K562 (cell line): ENCODE results near the gene STPG2. TPM values are rescaled to one million over a fixed set of nuclear protein-coding genes. Genes with fewer than 3 reads are reported as not detected.

Experiments
- ATAC-seq: fragments of 200-7000 bp; cut with Tn5 transposase; 3 replicates; pipeline ENCODE4 v1.9.1; 2020; ENCODE audit warnings: moderate library complexity
- BruUV-seq: library from RNA; stranded (reverse); fragments of 400-500 nt; replicated peaks from 2 replicates; lab custom pipeline; 2021; lab: Mats Ljungman, UMichigan
- CTCF ChIA-PET: fragments of 300-600 bp; formaldehyde crosslinking; extraction: SDS; loops from one replicate; lab custom pipeline; 2021; ENCODE audit warnings: low intra/inter-chr PET ratio; lab: Yijun Ruan, JAX
- POLR2A ChIA-PET: fragments of 300-600, 350-650 bp; sonication (Branson Sonifier 250); formaldehyde crosslinking; extraction: SDS; loops from one replicate; lab custom pipeline; 2021; ENCODE audit warnings: antibody characterized with exemption, inconsistent platforms; lab: Yijun Ruan, JAX
- DNase-seq, 4 experiments: peaks; one replicate each; pipeline versions ENCODE4 v3.0.0 to v3.0.0-alpha.2; 2011 to 2018; ENCODE audit warnings: low spot score in 3 of 4, mixed read lengths in 3 of 4; ENCODE audit errors: extremely low read depth in 1 of 4
- FAIRE-seq: peaks from 2 replicates; lab custom pipeline; 2011; peaks lifted over from hg19 to GRCh38; lab: Jason Lieb, UNC
- H2AFZ ChIP-seq: 2 replicates; pipeline ENCODE4 v1.6.0; 2011; ENCODE audit warnings: low read depth, low read length, control low read depth, inconsistent platforms
- H3K27ac ChIP-seq: fragments of 200-600 bp; 3 replicates; pipeline ENCODE4 v1.8.0; 2011; ENCODE audit warnings: low read depth, mild to moderate bottlenecking, control low read depth, inconsistent platforms, low read length, moderate library complexity, mixed read lengths; ENCODE audit errors: extremely low read depth
- H3K27me3 ChIP-seq, 2 experiments: fragments of 300-600 bp in 1 of 2; 2 replicates in 1 of 2; 3 replicates in 1 of 2; pipeline versions ENCODE4 v1.6.0 to v1.8.0; 2011; ENCODE audit warnings: inconsistent platforms in 2 of 2, low read length in 2 of 2, mild to moderate bottlenecking in 1 of 2, mixed read lengths in 1 of 2, moderate library complexity in 1 of 2; ENCODE audit not compliant: control insufficient read depth in 2 of 2, insufficient read depth in 2 of 2
- H3K36me3 ChIP-seq: fragments of 300-600 bp; 3 replicates; pipeline ENCODE4 v1.8.0; 2011; ENCODE audit warnings: mild to moderate bottlenecking, low read length, inconsistent platforms; ENCODE audit not compliant: control insufficient read depth, insufficient read depth
- H3K4me1 ChIP-seq, 2 experiments: fragments of 200-600 bp in 1 of 2; replicated peaks in 1 of 2; 2 replicates in 1 of 2; 3 replicates in 1 of 2; pipeline versions ENCODE4 v1.5.1 to v1.8.0; 2011; ENCODE audit warnings: inconsistent platforms in 2 of 2, low read length in 2 of 2, mild to moderate bottlenecking in 1 of 2, mixed read lengths in 1 of 2, moderate library complexity in 1 of 2; ENCODE audit not compliant: control insufficient read depth in 2 of 2, insufficient read depth in 2 of 2
- H3K4me2 ChIP-seq: 2 replicates; pipeline ENCODE4 v1.6.1; 2011; ENCODE audit warnings: low read length, control low read depth, inconsistent platforms, mixed read lengths; ENCODE audit not compliant: insufficient read depth
- H3K4me3 ChIP-seq: fragments of 200-600 bp; sonication (generic), shearing (Covaris generic); 2 replicates; pipeline ENCODE4 v1.5.1; 2016; ENCODE audit warnings: control low read depth, inconsistent platforms
- H3K79me2 ChIP-seq: fragments of 200-600 bp; 3 replicates; pipeline ENCODE4 v1.8.0; 2011; ENCODE audit warnings: low read length, inconsistent platforms; ENCODE audit not compliant: control insufficient read depth, insufficient read depth
- H3K9ac ChIP-seq, 2 experiments: 2 replicates each; pipeline versions ENCODE4 v1.6.0 to v1.6.1; 2011; ENCODE audit warnings: low read depth in 2 of 2, low read length in 2 of 2, control low read depth in 1 of 2, inconsistent platforms in 1 of 2, mild to moderate bottlenecking in 1 of 2, mixed read lengths in 1 of 2; ENCODE audit not compliant: insufficient read depth in 1 of 2
- H3K9me1 ChIP-seq: one replicate; pipeline ENCODE4 v1.6.0; 2011; ENCODE audit warnings: inconsistent platforms, mild to moderate bottlenecking, low read length, moderate library complexity; ENCODE audit not compliant: control insufficient read depth, insufficient read depth
- H3K9me3 ChIP-seq: replicated peaks from 2 replicates; pipeline ENCODE4 v1.5.1; 2011; ENCODE audit warnings: low read depth, low read length, inconsistent platforms; ENCODE audit not compliant: control insufficient read depth, insufficient read depth
- H4K20me1 ChIP-seq: replicated peaks from 2 replicates; pipeline ENCODE4 v1.6.1; 2011; ENCODE audit warnings: low read length, inconsistent platforms, mixed read lengths; ENCODE audit not compliant: control insufficient read depth, insufficient read depth
- CSDE1 ChIP-seq, 2 experiments: fragments of 450-650 bp; IDR thresholded peaks; 2 replicates each; pipeline ENCODE4 v1.6.1; 2016; ENCODE audit warnings: mild to moderate bottlenecking in 1 of 2
- ELF1 ChIP-seq: fragments of 200-800 bp; sonication (Bioruptor generic); IDR thresholded peaks from 2 replicates; pipeline ENCODE4 v1.6.1; 2016; ENCODE audit warnings: missing genetic modification characterization, missing compliant biosample characterization
- FOXO4 ChIP-seq: fragments of 450-650 bp; formaldehyde crosslinking; IDR thresholded peaks from 2 replicates; pipeline ENCODE4 v1.4.0; 2020; ENCODE audit warnings: mild to moderate bottlenecking, moderate library complexity
- HCFC1 ChIP-seq: IDR thresholded peaks from 2 replicates; pipeline ENCODE4 v1.6.1; 2012; ENCODE audit warnings: low read depth, low read length, improper control_type of control experiment
- KLF16 ChIP-seq: IDR thresholded peaks from 2 replicates; pipeline ENCODE4 v1.6.1; 2016; ENCODE audit warnings: antibody characterized with exemption
- MAFF ChIP-seq: IDR thresholded peaks from 2 replicates; pipeline ENCODE4 v1.6.1; 2012; ENCODE audit warnings: low read length, improper control_type of control experiment
- SRSF7 ChIP-seq: fragments of 200-400 bp; formaldehyde crosslinking; optimal IDR thresholded peaks from 2 replicates; pipeline ENCODE3; 2017; ENCODE audit warnings: mild to moderate bottlenecking, low read depth, low read length
- TAF7 ChIP-seq: fragments of 450-650 bp; IDR thresholded peaks from 2 replicates; pipeline ENCODE4 v1.6.1; 2016; ENCODE audit warnings: missing genetic modification characterization, missing compliant biosample characterization
- TARDBP ChIP-seq: fragments of 450-650 bp; IDR thresholded peaks from 2 replicates; pipeline ENCODE4 v1.6.1; 2016
- TCF3 ChIP-seq: sonication (generic); formaldehyde crosslinking; IDR thresholded peaks from 2 replicates; pipeline ENCODE4 v1.4.0; 2020; ENCODE audit warnings: mild to moderate bottlenecking, missing genetic modification reagents
- TOE1 ChIP-seq, 2 experiments: fragments of 450-650 bp in 1 of 2; sonication (generic) in 1 of 2; formaldehyde crosslinking in 1 of 2; IDR thresholded peaks; 2 replicates each; pipeline versions ENCODE4 v1.7.1 to v1.8.0; 2016 to 2022; ENCODE audit warnings: borderline replicate concordance in 2 of 2, mild to moderate bottlenecking in 2 of 2, antibody characterized with exemption in 1 of 2, inconsistent platforms in 1 of 2, low read depth in 1 of 2, missing genetic modification reagents in 1 of 2, moderate library complexity in 1 of 2
- VEZF1 ChIP-seq: fragments of 200-800 bp; sonication (Bioruptor generic); IDR thresholded peaks from 2 replicates; pipeline ENCODE4 v1.6.1; 2017; ENCODE audit warnings: missing genetic modification characterization, missing compliant biosample characterization
- ZNF23 ChIP-seq: fragments of 250-450 bp; sonication (Bioruptor Pico); IDR thresholded peaks from 2 replicates; pipeline ENCODE4 v1.4.0; 2020; ENCODE audit warnings: mild to moderate bottlenecking
- WGBS: fragments of 100-300 bp; shearing (Covaris generic); methylation state at CpG from one replicate; pipeline ENCODE4 v1.1.6; 2016; ENCODE audit warnings: low coverage, mixed read lengths; ENCODE audit not compliant: insufficient coverage; ENCODE audit errors: missing lambda C conversion rate; 5-methylcytosine and 5-hydroxymethylcytosine counted together
- in situ Hi-C: fragments of 300-500 bp; cut with MboI; formaldehyde crosslinking; loops from 4 replicates; pipeline ENCODE4 v1.15.0; 2018; ENCODE audit warnings: inconsistent platforms, mixed read lengths
- intact Hi-C: fragments of 100-400 bp; cut with micrococcal nuclease; formaldehyde crosslinking; loops from 2 replicates; pipeline ENCODE4 v1.14.2; 2022
- polyA plus RNA-seq, 8 experiments: library from polyadenylated mRNA; depleted of rRNA in 4 of 8; stranded (reverse) in 5 of 8; unstranded in 3 of 8; fragments of >200 nt; fragmentation: Nextera tagmentation in 2 of 8; fragmentation: Illumina TruSeq in 1 of 8; extraction: Ambion mirVana in 2 of 8; extraction: Trizol in 1 of 8; gene quantifications; 2 replicates each; pipeline versions ENCODE4 v1.2.1 to v1.2.3, GENCODE V29; 2011 to 2014; ENCODE audit warnings: inconsistent platforms in 1 of 8, missing spikeins in 1 of 8
- total RNA-seq, 7 experiments: library from RNA; depleted of rRNA in 6 of 7; stranded (reverse); fragments of >200 nt in 6 of 7; fragmentation: Illumina TruSeq in 2 of 7; extraction: Trizol in 2 of 7; gene quantifications; 2 replicates each; pipeline versions ENCODE4 v1.2.1 to v1.2.3, GENCODE V29; 2011 to 2021; ENCODE audit warnings: low replicate concordance in 1 of 7

Gene STPG2
- total and polyA plus RNA-seq, 9 of the 15 experiments (the other 6 are each of a cell fraction or from before 2014, with no cell fraction given): not detected

DNA sequence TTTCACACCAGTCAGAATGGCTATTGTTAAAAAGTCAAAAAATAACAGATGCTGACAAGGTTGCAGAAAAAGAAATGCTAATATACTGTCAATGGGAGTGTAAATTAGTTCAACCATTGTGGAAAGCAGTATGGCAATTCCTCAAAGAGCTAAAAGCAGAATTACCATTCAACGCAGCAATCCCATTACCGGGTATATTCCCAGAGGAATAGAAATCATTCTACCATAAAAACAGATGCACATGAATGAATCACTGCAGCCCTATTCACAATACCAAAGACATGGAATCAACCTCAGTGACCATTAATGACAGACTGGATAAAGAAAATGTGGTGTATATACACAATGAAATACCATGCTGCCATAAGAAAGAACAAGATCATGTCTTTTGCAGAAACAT lies 243.0 kb downstream of the STPG2 start:
- intact Hi-C loops (no loop called here), in situ Hi-C loops (no loop called here)
- Histone ChIP-seq H3K27me3 (no peaks in the 10 kb centered on the region), H3K9me1 (no peaks in the 10 kb centered on the region), H3K4me2 (no peak overlapping the region), H2AFZ (no peak overlapping the region), H3K9me3 (no peaks in the 10 kb centered on the region), H3K27ac (no peak overlapping the region), H3K9ac (no peak overlapping the region), H3K36me3 (no peaks in the 10 kb centered on the region), H3K4me3 (no peak overlapping the region), H4K20me1 (no peaks in the 10 kb centered on the region), H3K4me1 (no peaks in the 10 kb centered on the region), H3K79me2 (no peaks in the 10 kb centered on the region)
- ChIA-PET POLR2A (no interaction called here), CTCF (no interaction called here)
- WGBS: 0% methylated on average over 2 of the region's 2 CpGs
- BruUV-seq: no TSS peak
- ATAC-seq (no peak), FAIRE-seq (no peak), DNase-seq (no peak)
- no peak for TF ChIP-seq TOE1 (IDR thresholded peaks at IDR 0.05; ENCODE audit: borderline replicate concordance)
- TF ChIP-seq TOE1 (CRISPR knock-in tag; IDR thresholded peaks at IDR 0.05; ENCODE audit: borderline replicate concordance, low read depth): no peak
- TF ChIP-seq ZNF23: no peak
- no peak for TF ChIP-seq ELF1
- no peak for TF ChIP-seq TARDBP
- TF ChIP-seq VEZF1 (CRISPR knock-in tag): no peak
- TF ChIP-seq FOXO4 (CRISPR knock-in tag): no peak
- TF ChIP-seq TCF3 (CRISPR knock-in tag): no peak
- TF ChIP-seq CSDE1 (IDR thresholded peaks at IDR 0.05): no peak
- TF ChIP-seq MAFF: no peak
- no peak for TF ChIP-seq HCFC1
- no peak for TF ChIP-seq SRSF7
- TF ChIP-seq TAF7 (tag): no peak
- no peak for TF ChIP-seq KLF16
